ENCODE data around the gene KDM5A.

The KDM5A gene

DNA sequence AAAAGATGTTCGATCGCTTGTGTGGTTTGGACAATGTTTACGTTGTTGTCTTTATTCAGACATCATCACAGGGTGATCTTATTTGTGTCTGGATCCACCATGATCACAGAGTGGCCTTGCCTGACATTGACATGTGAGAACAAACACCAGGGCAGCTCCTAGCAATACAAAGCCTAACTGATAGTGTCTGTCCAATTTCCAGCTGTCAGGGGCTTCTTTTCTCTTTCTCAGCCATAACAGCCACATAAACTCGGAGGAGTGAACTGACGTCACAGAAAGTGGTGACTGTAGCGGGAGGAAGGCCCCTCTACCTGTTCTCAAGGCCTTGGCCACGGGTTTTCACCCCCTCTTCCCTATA, 120.7 kb downstream of the KDM5A start:
- no peak for DNase-seq

DNA sequence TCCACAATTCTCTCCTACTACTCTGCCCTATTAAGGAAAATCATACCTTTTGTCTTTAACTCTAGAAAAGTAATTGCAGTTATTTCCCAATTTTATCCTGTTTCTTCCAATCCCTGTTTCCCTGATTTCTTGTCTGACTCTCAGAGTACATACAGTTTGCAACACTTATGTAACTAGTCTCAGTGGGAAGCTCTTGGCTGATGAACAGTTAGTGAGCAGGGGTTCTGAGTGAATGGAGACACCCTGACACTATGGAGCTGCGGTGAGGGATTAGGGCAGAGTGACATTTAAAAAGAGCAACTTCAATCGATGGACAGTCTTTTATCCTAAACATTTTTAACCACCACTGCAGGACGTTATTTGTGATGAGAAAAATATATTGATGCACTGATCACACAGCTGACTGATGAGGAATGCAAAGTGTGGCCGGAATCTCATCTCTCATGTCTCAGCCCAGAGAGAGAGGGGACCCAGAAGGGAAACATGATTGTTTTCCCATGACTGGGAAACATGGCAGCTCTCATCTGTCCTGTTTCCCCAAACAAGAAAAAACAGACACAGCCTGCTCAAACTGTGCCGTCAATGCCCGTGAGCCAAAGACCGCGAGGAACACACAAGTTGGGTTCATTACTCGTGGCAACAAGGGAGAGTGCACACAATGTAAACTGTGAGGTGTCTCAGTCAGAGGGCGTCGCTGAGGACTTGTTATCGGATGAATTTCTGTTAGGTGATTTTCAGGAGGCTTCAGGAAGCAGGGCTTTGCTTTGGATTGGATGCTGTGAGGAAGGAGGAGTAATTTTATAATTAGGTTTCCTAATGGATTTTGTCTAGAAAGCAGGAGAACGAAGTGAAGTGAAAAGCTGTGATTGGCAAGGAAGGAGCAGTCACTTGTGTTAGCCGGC, 121.3 kb downstream of the KDM5A start:
- no peak for DNase-seq

DNA sequence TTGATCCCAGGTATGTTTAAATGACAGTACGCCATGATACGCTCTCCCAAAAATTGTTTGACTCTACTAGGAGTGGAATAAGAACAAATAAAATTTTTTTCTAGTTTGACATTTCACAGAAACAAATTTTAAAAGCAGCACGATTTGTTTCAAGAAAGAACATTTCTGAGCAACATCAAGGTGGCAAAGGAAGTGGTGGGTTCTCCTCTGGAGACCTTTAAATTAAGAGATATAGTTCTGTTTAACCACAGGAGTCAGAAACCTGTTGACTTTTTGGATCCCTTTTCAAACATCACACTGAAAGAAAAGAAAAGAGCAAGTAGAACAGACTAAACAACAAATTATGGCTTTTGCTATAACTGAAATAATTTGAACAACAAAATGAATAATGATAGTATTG, 124.0 kb downstream of the KDM5A start:
- DNase-seq: no peak

- DNase-seq: no peak
Observed at GRCh38 chr12:264269-264668, 124.9 kb downstream of the KDM5A start.

DNA sequence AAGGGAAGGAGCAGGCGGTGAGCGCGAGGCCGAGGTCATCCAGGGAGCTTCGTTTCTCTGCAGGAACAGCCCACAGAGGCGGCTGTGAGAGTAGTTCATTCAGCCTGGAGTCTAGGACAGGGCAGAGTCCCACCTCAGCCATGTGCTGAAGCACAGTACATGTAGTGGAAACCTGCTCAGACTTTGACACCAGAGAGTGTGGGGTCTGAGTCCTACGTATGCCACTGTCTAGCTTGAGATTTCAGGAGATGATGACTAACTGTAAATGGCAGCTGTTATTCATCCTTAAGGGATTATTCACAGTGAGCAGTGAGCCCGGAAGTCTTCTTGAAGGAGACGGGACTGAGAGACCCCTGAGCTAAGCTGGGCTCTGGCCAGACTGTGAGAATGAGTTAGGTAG, 125.5 kb downstream of the KDM5A start:
- peak; percentile 27 for DNase-seq

DNA sequence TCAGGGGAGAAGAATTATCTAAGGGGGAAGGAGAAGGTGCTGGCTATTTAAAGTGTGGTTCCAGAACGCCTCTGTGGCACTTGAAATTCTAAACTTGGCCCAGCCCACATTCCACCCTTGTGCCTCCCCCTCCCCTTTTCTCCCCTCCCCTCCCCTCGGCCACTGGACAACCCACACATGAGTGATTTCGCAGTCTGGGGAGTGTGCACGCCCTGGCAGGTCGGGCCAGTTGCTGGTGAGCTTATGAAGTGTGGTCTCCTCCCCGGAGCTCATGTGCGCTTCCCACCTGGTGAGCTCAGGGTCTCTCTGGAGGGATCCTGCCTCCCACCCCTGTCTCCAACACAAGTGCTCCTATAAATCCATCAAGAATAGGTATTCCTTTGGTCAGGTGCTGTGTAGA, 126.3 kb downstream of the KDM5A start, which contains the start of gene SLC6A13:
Gene SLC6A13, minus strand, starts transcription at position 20 of the 400 bp plus-strand sequence. CDS start 2,784 bp downstream, outside the sequence.
- no peak for DNase-seq

GRCh38 chr12:262113-262512, 127.0 kb downstream of the KDM5A start:
- DNase-seq: no peak

DNA sequence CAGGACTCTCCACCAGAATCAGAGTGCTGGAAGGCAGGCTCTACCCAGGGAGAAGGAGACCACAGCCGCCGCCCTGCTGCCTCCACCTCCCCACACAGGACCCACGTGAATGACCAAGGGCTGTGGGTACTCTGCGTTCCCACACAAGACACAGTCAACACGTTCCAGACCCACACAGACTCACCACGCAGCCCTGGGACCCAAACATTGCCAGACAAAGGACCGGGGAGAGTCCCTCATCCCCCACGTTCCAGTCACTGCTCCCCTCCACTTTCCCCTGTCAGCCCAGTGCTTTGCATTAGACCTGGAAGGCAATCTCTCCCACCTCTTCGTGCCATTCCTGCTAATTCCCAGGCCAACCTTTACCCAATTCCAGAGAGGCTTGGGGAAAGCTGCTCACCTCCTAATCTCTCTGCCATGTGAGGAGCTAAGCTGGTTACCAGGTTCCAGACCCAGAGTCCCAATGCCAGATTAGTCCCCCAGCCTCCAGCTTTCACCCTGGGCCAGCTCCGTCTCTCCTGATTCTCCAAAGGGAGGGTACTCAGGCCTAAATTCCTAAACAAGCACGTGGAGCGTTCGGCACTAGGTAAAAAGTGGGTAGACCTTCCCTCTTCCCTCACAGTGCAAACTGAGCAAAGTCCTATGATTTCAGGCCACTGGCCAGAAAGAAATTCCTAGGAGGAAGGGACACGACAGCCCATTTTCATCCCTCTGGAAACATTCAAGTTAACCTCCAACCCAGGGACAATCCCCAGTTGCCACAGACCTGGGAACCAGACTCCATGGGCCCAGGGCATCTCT, 131.4 kb downstream of the KDM5A start:
- no peak for DNase-seq

- DNase-seq: no peak
Observed at GRCh38 chr12:256958-257357, 132.2 kb downstream of the KDM5A start.

GRCh38 chr12:256225-256624, 132.9 kb downstream of the KDM5A start:
- no peak for DNase-seq

- DNase-seq: no peak
Observed at GRCh38 chr12:254912-255311, 134.2 kb downstream of the KDM5A start.

DNA sequence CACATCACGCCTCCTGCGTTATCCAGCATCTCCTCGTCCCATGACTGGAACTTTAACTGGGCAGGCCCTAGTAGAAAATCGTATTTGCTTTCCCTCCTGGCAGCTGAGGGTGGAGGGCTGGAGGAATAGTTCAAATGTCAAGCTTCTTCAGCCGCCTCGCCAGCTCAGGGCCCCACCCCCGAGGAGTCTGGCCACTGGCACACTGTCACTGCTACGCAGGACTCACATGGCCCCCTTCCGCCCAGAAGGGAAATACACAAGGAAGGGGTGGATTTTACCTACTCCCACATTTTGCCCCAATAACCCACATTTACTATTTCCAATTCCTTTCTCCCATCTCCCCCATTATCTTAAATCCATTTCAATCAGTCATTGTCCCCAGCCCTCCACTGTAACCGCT, 135.1 kb downstream of the KDM5A start:
- DNase-seq: no peak

GRCh38 chr12:253116-253831, 135.8 kb downstream of the KDM5A start:
- no peak for DNase-seq

DNA sequence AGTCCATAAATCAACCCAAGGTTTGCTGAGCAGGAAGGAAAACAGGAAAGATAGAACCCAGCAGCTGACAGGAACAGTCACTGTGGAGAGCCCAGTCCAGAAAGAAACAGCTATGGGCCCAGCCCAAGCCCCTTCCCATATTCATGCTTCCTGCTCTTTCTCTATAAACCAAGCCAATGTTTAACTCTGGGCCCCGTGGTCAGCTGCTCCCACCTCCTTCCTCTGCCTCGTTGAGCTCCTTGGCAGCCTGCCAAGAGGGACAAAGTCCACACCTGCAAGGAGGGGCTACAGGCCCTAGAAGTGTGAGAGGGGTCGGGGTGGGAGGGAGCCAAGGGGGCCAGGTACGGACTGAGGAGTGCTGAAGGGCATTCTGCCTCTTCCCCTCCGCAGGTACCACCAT, 136.5 kb downstream of the KDM5A start:
- no peak for DNase-seq

- no peak for DNase-seq
Observed at GRCh38 chr12:247271-247670, 141.8 kb downstream of the KDM5A start.

DNA sequence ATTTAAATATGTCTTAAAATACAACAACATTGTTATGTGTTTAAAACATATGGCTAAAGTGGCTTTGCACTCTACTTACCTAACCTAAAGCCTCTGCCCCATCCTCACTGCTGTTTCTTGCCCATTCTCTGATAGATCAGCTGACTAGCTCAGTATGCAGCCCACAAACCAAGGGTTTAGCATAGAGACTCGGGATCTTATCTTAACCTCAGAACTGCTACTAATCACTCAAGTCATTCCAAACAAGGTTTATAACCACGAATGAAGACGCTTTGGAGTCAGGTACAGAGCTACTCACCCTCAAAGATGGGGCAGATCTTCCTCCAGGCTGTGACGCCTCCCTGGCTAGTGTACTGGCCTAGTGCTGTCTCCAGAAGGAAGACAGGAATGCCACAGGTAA, 145.7 kb downstream of the KDM5A start:
- no peak for DNase-seq

DNA sequence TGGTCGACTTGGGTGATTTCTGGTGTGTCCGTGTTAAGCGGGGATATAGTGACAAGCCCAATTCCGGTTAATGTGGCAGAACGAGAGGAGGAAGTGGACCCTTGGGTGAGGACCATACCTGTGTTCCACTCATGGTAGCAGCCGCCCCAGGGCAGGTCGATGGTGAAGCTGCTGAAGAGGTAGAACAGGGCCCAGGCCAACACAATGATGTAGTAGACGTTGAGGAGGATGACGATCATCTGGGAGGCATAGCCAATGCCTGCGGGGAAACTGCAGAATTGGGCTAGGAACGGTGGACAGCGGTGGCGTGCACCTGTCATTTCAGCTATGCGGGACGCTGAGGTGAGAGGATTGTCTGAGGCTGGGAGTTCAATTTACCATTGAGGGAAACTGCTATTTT, 146.6 kb downstream of the KDM5A start:
- no peak for DNase-seq

- no peak for DNase-seq
Observed at GRCh38 chr12:241266-241665, 147.9 kb downstream of the KDM5A start.

DNA sequence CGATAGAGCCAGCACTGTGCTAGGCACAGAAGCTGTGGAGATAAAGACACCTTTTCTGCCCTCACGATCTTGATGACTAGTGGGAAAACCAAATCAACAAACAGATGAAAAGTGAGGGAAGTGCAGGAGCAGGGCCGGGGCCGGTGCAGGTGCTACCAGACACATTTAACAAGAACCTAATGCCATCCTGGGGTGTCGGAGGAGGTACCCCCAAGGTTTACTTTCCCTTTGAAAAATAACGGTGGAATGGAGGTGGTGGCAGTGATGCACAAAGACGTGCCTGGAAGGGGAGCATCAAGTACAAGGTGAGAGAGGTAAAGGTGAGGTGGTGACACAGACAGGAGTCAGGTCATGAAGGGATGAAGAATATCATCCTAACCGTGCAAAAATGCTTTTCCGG, 148.6 kb downstream of the KDM5A start:
- no peak for DNase-seq

DNA sequence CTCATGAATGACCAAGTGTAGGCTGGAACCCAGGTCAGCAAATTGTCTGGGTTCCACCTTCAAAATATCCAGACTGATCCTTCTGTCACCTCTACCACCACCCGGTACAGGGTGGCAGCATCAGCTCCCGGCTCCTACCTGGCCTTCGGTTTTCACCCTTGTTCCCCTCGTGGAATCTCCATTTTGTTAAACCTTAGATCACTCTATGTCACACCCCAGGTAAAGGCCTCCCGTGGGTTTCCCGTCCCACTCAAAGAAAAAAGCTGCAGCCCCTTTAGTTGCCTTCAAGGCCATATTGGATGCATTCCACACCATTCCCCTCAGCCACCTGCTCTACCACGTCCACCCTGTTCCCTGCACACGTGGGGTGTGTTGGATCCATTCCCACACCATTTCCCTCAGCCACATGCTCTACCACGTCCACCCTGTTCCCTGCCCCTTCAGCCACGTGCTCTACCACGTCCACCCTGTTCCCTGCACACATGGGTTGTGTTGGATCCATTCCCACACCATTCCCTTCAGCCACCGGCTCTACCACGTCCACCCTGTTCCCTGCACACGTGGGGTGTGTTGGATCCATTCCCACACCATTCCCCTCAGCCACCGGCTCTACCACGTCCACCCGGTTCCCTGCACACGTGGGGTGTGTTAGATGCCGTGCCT, 150.3 kb downstream of the KDM5A start:
- no peak for DNase-seq

- DNase-seq: no peak
Observed at GRCh38 chr12:238116-238515, 151.0 kb downstream of the KDM5A start.

DNA sequence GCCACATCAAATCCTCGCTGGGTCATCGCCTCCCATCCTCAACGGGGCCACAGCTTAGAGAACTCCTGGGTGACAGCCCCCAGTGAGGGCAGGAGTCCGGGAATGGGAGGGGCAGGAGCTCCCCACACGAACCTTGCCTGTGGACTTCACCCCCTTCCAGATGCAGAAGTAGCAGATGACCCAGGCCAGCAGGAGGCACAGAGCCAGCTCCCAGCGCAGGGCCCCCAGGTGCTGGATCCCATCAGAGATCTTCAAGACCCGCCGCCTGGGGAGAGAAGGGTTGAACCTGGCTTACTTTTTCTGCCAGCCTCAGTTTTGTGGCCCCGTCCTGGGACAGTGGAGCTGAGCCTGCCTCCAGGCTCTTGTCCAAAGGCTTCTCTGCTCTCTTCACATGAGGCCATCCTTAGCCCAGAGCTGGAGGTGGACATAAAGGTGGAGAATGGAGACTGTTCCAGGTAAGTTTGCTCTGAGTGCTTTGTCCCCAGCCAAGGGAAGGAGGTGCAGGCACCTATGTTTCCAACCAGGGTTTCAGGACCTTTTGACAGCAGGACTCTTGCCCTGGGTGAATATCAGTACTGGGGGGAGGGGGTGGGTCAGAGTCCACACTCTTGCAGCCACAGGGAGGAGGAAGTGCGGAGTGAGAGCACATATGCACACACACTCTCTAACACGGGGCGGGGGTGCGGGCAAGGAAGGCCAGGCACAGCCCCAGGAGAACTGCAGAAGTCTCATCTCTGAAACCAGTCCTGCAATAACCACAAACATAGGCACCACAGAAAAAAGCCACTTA, 151.9 kb downstream of the KDM5A start:
- DNase-seq: no peak

Measured in 8988T (cell line).